ENCODE measurements around the gene PSMD4. TPM values are rescaled to one million over a fixed set of nuclear protein-coding genes. Genes with fewer than 3 reads are reported as not detected.

PSMD4 gene
- total RNA-seq, 4 donors from 2014 or later = 112 to 153 (median 120) TPM

GRCh38 chr1:151282883-151283725 lies 28.6 kb downstream of the PSMD4 start:
- Histone ChIP-seq H3K4me3 (peak overlapping the region; percentile 83 to 96 (median 92)), H3K4me1 (peaks cover 0 to 20% (median 13%) of the 10 kb centered on the region in 4 donors), H3K36me3 (peaks cover 0 to 27% (median 9%) of the 10 kb centered on the region in 3 donors), H3K27ac (peak overlapping the region; percentile 96 to 100 (median 98)), H3K27me3 (no peaks in the 10 kb centered on the region), H3K9me3 (no peaks in the 10 kb centered on the region)
- WGBS, 2 donors = 4 to 6% methylated on average over 35 to 36 of the region's 44 CpGs
- no peak for TF ChIP-seq EP300 (IDR thresholded peaks at IDR 0.05)
- TF ChIP-seq POLR2A (IDR thresholded peaks at IDR 0.05) = no peak
- no peak for TF ChIP-seq CTCF (IDR thresholded peaks at IDR 0.05)
- DNase-seq (ENCODE audit: low spot score in 2 of 2) = peak in 1 of 2 donors; percentile 17

GRCh38 chr1:151284013-151284577 lies 29.6 kb downstream of the PSMD4 start:
- Histone ChIP-seq H3K27me3 (no peaks in the 10 kb centered on the region), H3K36me3 (peaks cover 0 to 37% (median 9%) of the 10 kb centered on the region in 3 donors), H3K27ac (peak overlapping the region in 2 of 4 donors; percentile 98 to 100), H3K4me1 (peaks cover 0 to 23% (median 13%) of the 10 kb centered on the region in 4 donors), H3K9me3 (no peaks in the 10 kb centered on the region), H3K4me3 (no peak overlapping the region)
- WGBS, 2 donors = 57 to 69% methylated on average over 2 of the region's 2 CpGs
- DNase-seq (ENCODE audit: low spot score in 2 of 2) = no peak
- TF ChIP-seq POLR2A (IDR thresholded peaks at IDR 0.05) (no peak), CTCF (IDR thresholded peaks at IDR 0.05) (no peak), EP300 (IDR thresholded peaks at IDR 0.05) (no peak)

- no peaks in the 10 kb centered on the region for H3K27me3 ChIP-seq
- WGBS, 2 donors = 84 to 86% methylated on average over 9 to 10 of the region's 10 CpGs
- no peak overlapping the region for H3K27ac ChIP-seq
- no peak overlapping the region for H3K4me3 ChIP-seq
- no peak for DNase-seq (ENCODE audit: low spot score in 2 of 2)
- H3K4me1 ChIP-seq = peaks cover 0 to 19% (median 11%) of the 10 kb centered on the region in 4 donors
- no peaks in the 10 kb centered on the region for H3K9me3 ChIP-seq
- TF ChIP-seq POLR2A (IDR thresholded peaks at IDR 0.05) (no peak), EP300 (IDR thresholded peaks at IDR 0.05) (no peak), CTCF (IDR thresholded peaks at IDR 0.05) (no peak)
- peaks cover 0 to 64% (median 9%) of the 10 kb centered on the region in 3 donors for H3K36me3 ChIP-seq
These were observed 32.2 kb downstream of the PSMD4 start for GRCh38 chr1:151286619-151287340.

- no peak for DNase-seq (ENCODE audit: low spot score in 2 of 2)
- Histone ChIP-seq H3K9me3 (no peaks in the 10 kb centered on the region), H3K4me3 (no peak overlapping the region), H3K4me1 (peaks cover 0 to 19% (median 11%) of the 10 kb centered on the region in 4 donors), H3K36me3 (peaks cover 0 to 70% (median 9%) of the 10 kb centered on the region in 3 donors), H3K27me3 (no peaks in the 10 kb centered on the region), H3K27ac (no peak overlapping the region)
- TF ChIP-seq CTCF (IDR thresholded peaks at IDR 0.05) = no peak
- no peak for TF ChIP-seq EP300 (IDR thresholded peaks at IDR 0.05)
- TF ChIP-seq POLR2A (IDR thresholded peaks at IDR 0.05) = no peak
- WGBS, 2 donors = 84 to 96% methylated on average over 4 to 7 of the region's 7 CpGs
These were observed 32.8 kb downstream of the PSMD4 start for GRCh38 chr1:151287341-151287699.
